Measurements from ENCODE around the gene CBX1.

The CBX1 gene

GRCh38 chr17:48031966-48032365 lies 69.3 kb downstream of the CBX1 start:
- H4K20me1 ChIP-seq (ENCODE audit: control insufficient read depth, insufficient read depth, low read depth, low read length): no peaks in the 10 kb centered on the region
- H3K36me3 ChIP-seq (ENCODE audit: control insufficient read depth, low read length): no peaks in the 10 kb centered on the region
- H3F3A ChIP-seq (ENCODE audit: control insufficient read depth, insufficient read depth): 0 out of 2 replicates have a peak, but pooled peaks cover 2% of the 10 kb centered on the region
- no peak overlapping the region for H3K4me2 ChIP-seq (ENCODE audit: low read length)
- H3K27me3 ChIP-seq (ENCODE audit: control insufficient read depth, low read length): peaks cover 26% of the 10 kb centered on the region
- peaks cover 4% of the 10 kb centered on the region for H3K4me1 ChIP-seq (ENCODE audit: control insufficient read depth, low read length)
- no peak overlapping the region for H3K27ac ChIP-seq (ENCODE audit: low read depth, low read length)
- no peak overlapping the region for H3K4me3 ChIP-seq (ENCODE audit: low read length)
- no peaks in the 10 kb centered on the region for H3K9me2 ChIP-seq (replicated peaks; ENCODE audit: control insufficient read depth, low read length)
- TF ChIP-seq, protein P1, sequence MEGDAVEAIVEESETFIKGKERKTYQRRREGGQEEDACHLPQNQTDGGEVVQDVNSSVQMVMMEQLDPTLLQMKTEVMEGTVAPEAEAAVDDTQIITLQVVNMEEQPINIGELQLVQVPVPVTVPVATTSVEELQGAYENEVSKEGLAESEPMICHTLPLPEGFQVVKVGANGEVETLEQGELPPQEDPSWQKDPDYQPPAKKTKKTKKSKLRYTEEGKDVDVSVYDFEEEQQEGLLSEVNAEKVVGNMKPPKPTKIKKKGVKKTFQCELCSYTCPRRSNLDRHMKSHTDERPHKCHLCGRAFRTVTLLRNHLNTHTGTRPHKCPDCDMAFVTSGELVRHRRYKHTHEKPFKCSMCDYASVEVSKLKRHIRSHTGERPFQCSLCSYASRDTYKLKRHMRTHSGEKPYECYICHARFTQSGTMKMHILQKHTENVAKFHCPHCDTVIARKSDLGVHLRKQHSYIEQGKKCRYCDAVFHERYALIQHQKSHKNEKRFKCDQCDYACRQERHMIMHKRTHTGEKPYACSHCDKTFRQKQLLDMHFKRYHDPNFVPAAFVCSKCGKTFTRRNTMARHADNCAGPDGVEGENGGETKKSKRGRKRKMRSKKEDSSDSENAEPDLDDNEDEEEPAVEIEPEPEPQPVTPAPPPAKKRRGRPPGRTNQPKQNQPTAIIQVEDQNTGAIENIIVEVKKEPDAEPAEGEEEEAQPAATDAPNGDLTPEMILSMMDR (IDR thresholded peaks at IDR 0.05; ENCODE audit: low read depth, low read length, poor library complexity, severe bottlenecking): no peak
- no peak for TF ChIP-seq EZH2phosphoT487 (IDR thresholded peaks at IDR 0.05; ENCODE audit: borderline replicate concordance, low read length)
- H3K79me2 ChIP-seq (ENCODE audit: control insufficient read depth, low read length): no peaks in the 10 kb centered on the region
- no peaks in the 10 kb centered on the region for H3K9me3 ChIP-seq (ENCODE audit: control insufficient read depth, insufficient read depth, low read length)

DNA sequence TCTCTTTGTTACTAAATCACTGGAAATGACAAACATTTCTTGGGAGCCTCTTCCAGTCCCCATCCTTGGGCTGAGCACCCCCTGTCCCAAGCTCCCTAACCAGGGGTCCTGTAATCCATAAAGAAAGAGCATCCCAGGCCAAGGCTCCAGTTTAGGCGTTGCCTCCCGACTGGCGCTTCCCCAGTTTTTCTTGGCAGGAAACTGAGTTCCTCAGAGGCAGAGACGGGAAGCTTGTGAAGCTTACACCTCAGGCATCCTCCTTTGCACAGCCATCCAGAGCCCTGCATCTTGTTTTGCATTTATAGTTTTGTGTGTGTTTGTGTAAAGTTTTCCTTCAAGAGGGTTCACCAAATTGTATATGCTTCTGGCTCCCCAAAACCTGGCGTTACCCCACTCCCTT lies 70.7 kb downstream of the CBX1 start:
- Histone ChIP-seq H3K4me1 (ENCODE audit: control insufficient read depth, low read length) (peaks cover 12% of the 10 kb centered on the region), H3K27ac (ENCODE audit: low read depth, low read length) (no peak overlapping the region), H3K27me3 (ENCODE audit: control insufficient read depth, low read length) (peaks cover 21% of the 10 kb centered on the region), H3K36me3 (ENCODE audit: control insufficient read depth, low read length) (no peaks in the 10 kb centered on the region), H3K9me3 (ENCODE audit: control insufficient read depth, insufficient read depth, low read length) (no peaks in the 10 kb centered on the region), H3K4me2 (ENCODE audit: low read length) (no peak overlapping the region), H4K20me1 (ENCODE audit: control insufficient read depth, insufficient read depth, low read depth, low read length) (no peaks in the 10 kb centered on the region), H3K9me2 (replicated peaks; ENCODE audit: control insufficient read depth, low read length) (no peaks in the 10 kb centered on the region), H3F3A (ENCODE audit: control insufficient read depth, insufficient read depth) (no peaks in the 10 kb centered on the region), H3K79me2 (ENCODE audit: control insufficient read depth, low read length) (no peaks in the 10 kb centered on the region), H3K4me3 (ENCODE audit: low read length) (no peak overlapping the region)
- TF ChIP-seq EZH2phosphoT487 (IDR thresholded peaks at IDR 0.05; ENCODE audit: borderline replicate concordance, low read length): no peak
- TF ChIP-seq, protein P1 (IDR thresholded peaks at IDR 0.05; ENCODE audit: low read depth, low read length, poor library complexity, severe bottlenecking): no peak

DNA sequence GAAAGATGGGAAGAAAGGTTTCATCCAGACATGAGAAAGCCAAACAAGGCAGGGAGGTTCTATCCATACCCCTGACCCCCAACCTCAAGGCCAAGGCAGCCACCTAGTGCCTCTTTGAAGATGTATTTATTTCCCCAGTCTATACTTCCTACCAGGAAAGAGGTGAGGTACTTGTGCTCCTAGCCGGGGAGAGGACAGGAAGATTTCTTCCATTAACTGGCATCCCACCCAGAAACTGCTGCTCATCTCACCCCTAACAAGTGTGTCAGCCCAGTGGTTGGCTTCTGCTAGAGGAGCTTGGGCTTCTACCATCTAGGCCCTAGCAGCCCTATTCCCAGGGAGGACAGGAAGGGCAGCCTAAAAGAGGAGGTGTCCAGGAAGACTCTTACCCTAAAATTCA lies 72.5 kb downstream of the CBX1 start:
- no peak overlapping the region for H3K4me3 ChIP-seq (ENCODE audit: low read length)
- no peak overlapping the region for H3K4me2 ChIP-seq (ENCODE audit: low read length)
- no peaks in the 10 kb centered on the region for H3K9me3 ChIP-seq (ENCODE audit: control insufficient read depth, insufficient read depth, low read length)
- no peaks in the 10 kb centered on the region for H4K20me1 ChIP-seq (ENCODE audit: control insufficient read depth, insufficient read depth, low read depth, low read length)
- H3K9me2 ChIP-seq (replicated peaks; ENCODE audit: control insufficient read depth, low read length): no peaks in the 10 kb centered on the region
- H3K36me3 ChIP-seq (ENCODE audit: control insufficient read depth, low read length): no peaks in the 10 kb centered on the region
- H3F3A ChIP-seq (ENCODE audit: control insufficient read depth, insufficient read depth): no peaks in the 10 kb centered on the region
- no peak for TF ChIP-seq EZH2phosphoT487 (IDR thresholded peaks at IDR 0.05; ENCODE audit: borderline replicate concordance, low read length)
- TF ChIP-seq, protein P1 (IDR thresholded peaks at IDR 0.05; ENCODE audit: low read depth, low read length, poor library complexity, severe bottlenecking): no peak
- H3K79me2 ChIP-seq (ENCODE audit: control insufficient read depth, low read length): no peaks in the 10 kb centered on the region
- H3K27ac ChIP-seq (ENCODE audit: low read depth, low read length): no peak overlapping the region
- peaks cover 31% of the 10 kb centered on the region for H3K27me3 ChIP-seq (ENCODE audit: control insufficient read depth, low read length)
- peaks cover 26% of the 10 kb centered on the region for H3K4me1 ChIP-seq (ENCODE audit: control insufficient read depth, low read length)

Measured in DOHH2 (cell line).